H9 (cell line): ENCODE measurements around the gene MMD2. TPM values are rescaled to one million over a fixed set of nuclear protein-coding genes. Genes with fewer than 3 reads are reported as not detected.

Experiments
- DNase-seq: peaks from one replicate; pipeline ENCODE4 v3.0.0-alpha.2; 2017
- H2AFZ ChIP-seq: one replicate; pipeline ENCODE4 v1.6.1; 2013; ENCODE audit warnings: mild to moderate bottlenecking, low read length, control low read depth, moderate library complexity
- H2AK5ac ChIP-seq: 2 replicates; pipeline ENCODE4 v1.6.1; 2013; ENCODE audit warnings: low read length, control low read depth, mixed read lengths; ENCODE audit not compliant: insufficient read length
- H2BK120ac ChIP-seq: one replicate; pipeline ENCODE4 v1.6.1; 2013; ENCODE audit warnings: low read depth, mild to moderate bottlenecking, low read length, control low read depth, inconsistent platforms; ENCODE audit not compliant: poor library complexity, severe bottlenecking
- H2BK12ac ChIP-seq: 2 replicates; pipeline ENCODE4 v1.6.1; 2013; ENCODE audit warnings: low read length, control low read depth, mixed read lengths, low read depth; ENCODE audit not compliant: insufficient read length
- H2BK15ac ChIP-seq: 2 replicates; pipeline ENCODE4 v1.6.1; 2013; ENCODE audit warnings: low read depth, low read length, control low read depth
- H2BK20ac ChIP-seq: one replicate; pipeline ENCODE4 v1.6.1; 2013; ENCODE audit warnings: low read depth, mild to moderate bottlenecking, low read length, control low read depth, inconsistent platforms; ENCODE audit not compliant: poor library complexity, severe bottlenecking
- H2BK5ac ChIP-seq: 2 replicates; pipeline ENCODE4 v1.6.1; 2013; ENCODE audit warnings: low read length, control low read depth, mixed read lengths; ENCODE audit not compliant: insufficient read length
- H3K14ac ChIP-seq: 2 replicates; pipeline ENCODE4 v1.6.1; 2013; ENCODE audit warnings: low read length, control low read depth; ENCODE audit not compliant: insufficient read depth
- H3K18ac ChIP-seq: 2 replicates; pipeline ENCODE4 v1.6.1; 2013; ENCODE audit warnings: low read depth, mild to moderate bottlenecking, mixed read lengths, low read length, control low read depth; ENCODE audit not compliant: insufficient read length
- H3K23ac ChIP-seq: 2 replicates; pipeline ENCODE4 v1.6.1; 2013; ENCODE audit warnings: low read length, control low read depth, mixed read lengths, low read depth; ENCODE audit not compliant: insufficient read length
- H3K23me2 ChIP-seq: 2 replicates; pipeline ENCODE4 v1.6.1; 2013; ENCODE audit warnings: low read depth, mild to moderate bottlenecking, mixed read lengths, low read length, control low read depth; ENCODE audit not compliant: insufficient read length, poor library complexity, severe bottlenecking
- H3K27ac ChIP-seq: 2 replicates; pipeline ENCODE4 v1.5.1; 2013; ENCODE audit warnings: low read length, control low read depth, mixed read lengths, low read depth; ENCODE audit not compliant: insufficient read length
- H3K27me3 ChIP-seq: 2 replicates; pipeline ENCODE4 v1.6.1; 2013; ENCODE audit warnings: low read length, control low read depth, inconsistent platforms; ENCODE audit not compliant: insufficient read depth
- H3K4ac ChIP-seq: 2 replicates; pipeline ENCODE4 v1.6.1; 2013; ENCODE audit warnings: low read depth, mild to moderate bottlenecking, control low read depth, inconsistent platforms, low read length, moderate library complexity
- H3K4me1 ChIP-seq: 2 replicates; pipeline ENCODE4 v1.6.1; 2013; ENCODE audit warnings: low read length, control low read depth, inconsistent platforms; ENCODE audit not compliant: insufficient read depth
- H3K4me2 ChIP-seq: 2 replicates; pipeline ENCODE4 v1.6.1; 2013; ENCODE audit warnings: low read length, control low read depth, mixed read lengths; ENCODE audit not compliant: insufficient read length, insufficient read depth
- H3K56ac ChIP-seq: 2 replicates; pipeline ENCODE4 v1.6.1; 2013; ENCODE audit warnings: low read depth, mild to moderate bottlenecking, mixed read lengths, low read length, control low read depth; ENCODE audit not compliant: insufficient read length
- H3K79me1 ChIP-seq: 2 replicates; pipeline ENCODE4 v1.6.1; 2013; ENCODE audit warnings: low read depth, mild to moderate bottlenecking, moderate library complexity, low read length, control low read depth, inconsistent platforms; ENCODE audit not compliant: insufficient read depth, poor library complexity, severe bottlenecking
- H3K79me2 ChIP-seq: 2 replicates; pipeline ENCODE4 v1.6.1; 2013; ENCODE audit warnings: low read length, control low read depth, inconsistent platforms; ENCODE audit not compliant: insufficient read depth
- H3K9ac ChIP-seq: 2 replicates; pipeline ENCODE4 v1.6.1; 2013; ENCODE audit warnings: low read length, control low read depth, mixed read lengths; ENCODE audit not compliant: insufficient read length; ENCODE audit errors: extremely low read depth
- H3K9me3 ChIP-seq: one replicate; pipeline ENCODE4 v1.6.1; 2013; ENCODE audit warnings: low read depth, low read length, inconsistent platforms; ENCODE audit not compliant: control insufficient read depth
- H3T11ph ChIP-seq: one replicate; pipeline ENCODE4 v1.6.1; 2013; ENCODE audit warnings: mild to moderate bottlenecking, low read length, control low read depth, inconsistent platforms
- H4K20me1 ChIP-seq: one replicate; pipeline ENCODE4 v1.6.1; 2013; ENCODE audit not compliant: control insufficient read depth, insufficient read length, insufficient read depth
- H4K5ac ChIP-seq: 2 replicates; pipeline ENCODE4 v1.6.1; 2013; ENCODE audit warnings: low read depth, mild to moderate bottlenecking, mixed read lengths, low read length, control low read depth; ENCODE audit not compliant: insufficient read length
- H4K8ac ChIP-seq: replicated peaks from 2 replicates; pipeline ENCODE4 v1.6.1; 2013; ENCODE audit warnings: low read length, control low read depth, mixed read lengths, low read depth; ENCODE audit not compliant: insufficient read length
- H4K91ac ChIP-seq: 2 replicates; pipeline ENCODE4 v1.6.1; 2013; ENCODE audit warnings: low read depth, mild to moderate bottlenecking, moderate library complexity, mixed read lengths, low read length, control low read depth; ENCODE audit not compliant: insufficient read length
- H3K27ac Mint-ChIP-seq, 3 experiments: 2 replicates in 2 of 3; 3 replicates in 1 of 3; pipeline ENCODE4 v1.8.0; 2020 to 2021; ENCODE audit warnings: mixed read lengths in 3 of 3, mild to moderate bottlenecking in 1 of 3, moderate library complexity in 1 of 3
- H3K27me3 Mint-ChIP-seq: 2 replicates; pipeline ENCODE4 v1.8.0; 2021; ENCODE audit warnings: low read depth, mild to moderate bottlenecking, moderate library complexity, mixed read lengths
- H3K36me3 Mint-ChIP-seq, 3 experiments: 2 replicates in 2 of 3; 3 replicates in 1 of 3; pipeline ENCODE4 v1.8.0; 2020 to 2021; ENCODE audit warnings: low read depth in 3 of 3, mixed read lengths in 3 of 3; ENCODE audit not compliant: insufficient read depth in 1 of 3
- H3K4me1 Mint-ChIP-seq, 2 experiments: 2 replicates each; pipeline ENCODE4 v1.8.0; 2020; ENCODE audit warnings: mixed read lengths in 2 of 2
- H3K4me3 Mint-ChIP-seq, 2 experiments: 2 replicates in 1 of 2; 3 replicates in 1 of 2; pipeline ENCODE4 v1.8.0; 2020 to 2021; ENCODE audit warnings: mild to moderate bottlenecking in 2 of 2, mixed read lengths in 2 of 2, moderate library complexity in 1 of 2
- H3K9me3 Mint-ChIP-seq, 2 experiments: 2 replicates in 1 of 2; 3 replicates in 1 of 2; pipeline ENCODE4 v1.8.0; 2020; ENCODE audit warnings: mild to moderate bottlenecking in 2 of 2, mixed read lengths in 2 of 2, moderate library complexity in 1 of 2
- WGBS: extraction: QIAGEN DNeasy Blood & Tissue Kit; methylation state at CpG from one replicate; pipeline ENCODE4 v1.1.7; 2013; ENCODE audit warnings: missing lambda C conversion rate, low lambda C conversion rate, mixed read lengths; ENCODE audit not compliant: insufficient read length; ENCODE audit errors: extremely low coverage; 5-methylcytosine and 5-hydroxymethylcytosine counted together
- total RNA-seq: library from RNA; stranded (reverse); gene quantifications from 2 replicates; pipeline ENCODE4 v1.2.1, GENCODE V29; 2021
- TF ChIP-seq, protein P1 (sequence below): fragments of 200-600 bp; sonication (generic); conservative IDR thresholded peaks from 3 replicates; pipeline ENCODE4 v1.8.0; 2021; ENCODE audit warnings: antibody characterized with exemption, mild to moderate bottlenecking

Gene MMD2
- total RNA-seq, 1 experiment from 2014 or later, result 0.20 TPM

GRCh38 chr7:4906682-4907081 is 52.3 kb downstream of the MMD2 start:
- H3K27me3 ChIP-seq, result no peaks in the 10 kb centered on the region
- H3T11ph ChIP-seq, result no peak overlapping the region
- H2AFZ ChIP-seq, result no peak overlapping the region
- no peaks in the 10 kb centered on the region for H3K23me2 ChIP-seq
- no peak overlapping the region for H2BK20ac ChIP-seq
- TF ChIP-seq, protein P1, sequence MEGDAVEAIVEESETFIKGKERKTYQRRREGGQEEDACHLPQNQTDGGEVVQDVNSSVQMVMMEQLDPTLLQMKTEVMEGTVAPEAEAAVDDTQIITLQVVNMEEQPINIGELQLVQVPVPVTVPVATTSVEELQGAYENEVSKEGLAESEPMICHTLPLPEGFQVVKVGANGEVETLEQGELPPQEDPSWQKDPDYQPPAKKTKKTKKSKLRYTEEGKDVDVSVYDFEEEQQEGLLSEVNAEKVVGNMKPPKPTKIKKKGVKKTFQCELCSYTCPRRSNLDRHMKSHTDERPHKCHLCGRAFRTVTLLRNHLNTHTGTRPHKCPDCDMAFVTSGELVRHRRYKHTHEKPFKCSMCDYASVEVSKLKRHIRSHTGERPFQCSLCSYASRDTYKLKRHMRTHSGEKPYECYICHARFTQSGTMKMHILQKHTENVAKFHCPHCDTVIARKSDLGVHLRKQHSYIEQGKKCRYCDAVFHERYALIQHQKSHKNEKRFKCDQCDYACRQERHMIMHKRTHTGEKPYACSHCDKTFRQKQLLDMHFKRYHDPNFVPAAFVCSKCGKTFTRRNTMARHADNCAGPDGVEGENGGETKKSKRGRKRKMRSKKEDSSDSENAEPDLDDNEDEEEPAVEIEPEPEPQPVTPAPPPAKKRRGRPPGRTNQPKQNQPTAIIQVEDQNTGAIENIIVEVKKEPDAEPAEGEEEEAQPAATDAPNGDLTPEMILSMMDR, result no peak
- no peak overlapping the region for H4K91ac ChIP-seq
- H4K20me1 ChIP-seq, result no peaks in the 10 kb centered on the region
- Mint-ChIP-seq H3K4me3 (no peak overlapping the region), H3K27me3 (peaks cover 31% of the 10 kb centered on the region), H3K36me3 (no peaks in the 10 kb centered on the region; a peak in 1 of 7 replicates), H3K9me3 (peaks cover 5 to 12% of the 10 kb centered on the region in 2 experiments; a peak in 4 of 5 replicates), H3K4me1 (no peaks in the 10 kb centered on the region), H3K27ac (no peak overlapping the region)
- H2BK12ac ChIP-seq, result no peak overlapping the region
- no peak overlapping the region for H2BK5ac ChIP-seq
- no peak overlapping the region for H4K8ac ChIP-seq
- no peak overlapping the region for H2BK15ac ChIP-seq
- no peak overlapping the region for H3K23ac ChIP-seq
- H3K9ac ChIP-seq, result no peak overlapping the region
- H3K56ac ChIP-seq, result no peak overlapping the region
- H3K4ac ChIP-seq, result no peak overlapping the region
- WGBS, result no CpG with 5 or more reads among the region's 1 CpG
- no peaks in the 10 kb centered on the region for H3K9me3 ChIP-seq
- no peak overlapping the region for H3K4me2 ChIP-seq
- no peak overlapping the region for H4K5ac ChIP-seq
- no peak overlapping the region for H3K27ac ChIP-seq
- H3K79me2 ChIP-seq, result no peaks in the 10 kb centered on the region
- H2AK5ac ChIP-seq, result no peak overlapping the region
- no peak for DNase-seq
- H2BK120ac ChIP-seq, result no peak overlapping the region
- H3K14ac ChIP-seq, result no peak overlapping the region
- H3K18ac ChIP-seq, result no peak overlapping the region
- no peaks in the 10 kb centered on the region for H3K79me1 ChIP-seq
- H3K4me1 ChIP-seq, result no peaks in the 10 kb centered on the region
